Skeletal muscle satellite cell (primary cell): ENCODE data around the gene ELN. TPM values are rescaled to one million over a fixed set of nuclear protein-coding genes. Genes with fewer than 3 reads are reported as not detected.
"Not testable (repeated sequence)": the region's sequence is repeated elsewhere in the genome, so short reads cannot be mapped to it uniquely, and the experiment has no call there.

Source experiments
- H3K27me3 ChIP-seq: 2 replicates; pipeline ENCODE4 v1.7.0; 2013; ENCODE audit warnings: low read length; ENCODE audit not compliant: control insufficient read depth, insufficient read depth
- H3K36me3 ChIP-seq: 2 replicates; pipeline ENCODE4 v1.7.0; 2013; ENCODE audit warnings: mild to moderate bottlenecking, control low read depth, low read length; ENCODE audit not compliant: insufficient read depth
- H3K4me1 ChIP-seq: 2 replicates; pipeline ENCODE4 v1.7.0; 2013; ENCODE audit warnings: low read length; ENCODE audit not compliant: control insufficient read depth, insufficient read depth
- H3K4me2 ChIP-seq: 2 replicates; pipeline ENCODE4 v1.7.0; 2013; ENCODE audit warnings: mild to moderate bottlenecking, low read length
- H3K4me3 ChIP-seq: 2 replicates; pipeline ENCODE4 v1.7.0; 2013; ENCODE audit warnings: low read length
- H3K9ac ChIP-seq: 2 replicates; pipeline ENCODE4 v1.7.0; 2013; ENCODE audit warnings: mild to moderate bottlenecking, low read depth, low read length, moderate library complexity
- H3K9me3 ChIP-seq: replicated peaks from 2 replicates; pipeline ENCODE4 v1.7.0; 2013; ENCODE audit warnings: mild to moderate bottlenecking, control low read depth, low read length
- total RNA-seq: library from RNA; depleted of rRNA; stranded (reverse); fragments of >200 nt; gene quantifications from 2 replicates; pipeline ENCODE4 v1.2.3, GENCODE V29; 2012; rRNA removed

ELN gene
- total RNA-seq: 4.6 and 58.8 TPM in 2 replicates

- Histone ChIP-seq H3K4me1 (peaks cover 48% of the 10 kb centered on the region), H3K9me3 (no peaks in the 10 kb centered on the region), H3K36me3 (no peaks in the 10 kb centered on the region), H3K9ac (peak within 1 kb of the TSS; percentile 56), H3K4me3 (peak within 1 kb of the TSS; percentile 59), H3K27me3 (peaks cover 21% of the 10 kb centered on the region), H3K4me2 (peak within 1 kb of the TSS; percentile 70)
Measured at GRCh38 chr7:74027683-74028320, at the start of gene ELN. Gene ELN (plus strand): TSS chr7:74028173. CDS start chr7:74028188, 15 bp downstream.

GRCh38 chr7:73978661-73979563 is 49.1 kb upstream of the ELN start:
- no peaks in the 10 kb centered on the region for H3K9me3 ChIP-seq
- no peak overlapping the region for H3K4me2 ChIP-seq
- H3K27me3 ChIP-seq: peaks cover 5% of the 10 kb centered on the region
- no peak overlapping the region for H3K9ac ChIP-seq
- no peak overlapping the region for H3K4me3 ChIP-seq
- H3K36me3 ChIP-seq: no peaks in the 10 kb centered on the region
- H3K4me1 ChIP-seq: no peaks in the 10 kb centered on the region

- not testable (repeated sequence) for H3K4me2 ChIP-seq, H3K9me3 ChIP-seq, H3K4me3 ChIP-seq, H3K27me3 ChIP-seq, H3K9ac ChIP-seq, H3K36me3 ChIP-seq, H3K4me1 ChIP-seq
Measured at GRCh38 chr7:73979656-73980055, 48.3 kb upstream of the ELN start.

GRCh38 chr7:73980206-73980605 is 47.8 kb upstream of the ELN start:
- H3K9ac ChIP-seq: no peak overlapping the region
- H3K4me1 ChIP-seq: no peaks in the 10 kb centered on the region
- H3K4me2 ChIP-seq: no peak overlapping the region
- no peaks in the 10 kb centered on the region for H3K36me3 ChIP-seq
- no peak overlapping the region for H3K4me3 ChIP-seq
- H3K27me3 ChIP-seq: peaks cover 5% of the 10 kb centered on the region
- H3K9me3 ChIP-seq: no peaks in the 10 kb centered on the region

GRCh38 chr7:73981933-73982332 is 46.0 kb upstream of the ELN start:
- Histone ChIP-seq H3K36me3 (no peaks in the 10 kb centered on the region), H3K4me3 (no peak overlapping the region), H3K27me3 (peaks cover 9% of the 10 kb centered on the region), H3K4me1 (no peaks in the 10 kb centered on the region), H3K4me2 (no peak overlapping the region), H3K9me3 (no peaks in the 10 kb centered on the region), H3K9ac (no peak overlapping the region)

GRCh38 chr7:73983437-73984164 is 44.4 kb upstream of the ELN start:
- Histone ChIP-seq H3K36me3 (no peaks in the 10 kb centered on the region), H3K4me1 (no peaks in the 10 kb centered on the region), H3K27me3 (peaks cover 9% of the 10 kb centered on the region), H3K4me3 (no peak overlapping the region), H3K9ac (no peak overlapping the region), H3K9me3 (no peaks in the 10 kb centered on the region), H3K4me2 (no peak overlapping the region)

- no peak overlapping the region for H3K4me2 ChIP-seq
- no peaks in the 10 kb centered on the region for H3K4me1 ChIP-seq
- H3K36me3 ChIP-seq: no peaks in the 10 kb centered on the region
- H3K9me3 ChIP-seq: no peaks in the 10 kb centered on the region
- H3K9ac ChIP-seq: no peak overlapping the region
- H3K4me3 ChIP-seq: no peak overlapping the region
- peaks cover 9% of the 10 kb centered on the region for H3K27me3 ChIP-seq
Measured at GRCh38 chr7:73984481-73985205, 43.3 kb upstream of the ELN start.

GRCh38 chr7:73985737-73986141 is 42.2 kb upstream of the ELN start:
- Histone ChIP-seq H3K4me3 (no peak overlapping the region), H3K9ac (no peak overlapping the region), H3K36me3 (no peaks in the 10 kb centered on the region), H3K27me3 (peaks cover 9% of the 10 kb centered on the region), H3K4me2 (no peak overlapping the region), H3K4me1 (no peaks in the 10 kb centered on the region), H3K9me3 (no peaks in the 10 kb centered on the region)

GRCh38 chr7:73986158-73986631 is 41.8 kb upstream of the ELN start:
- no peak overlapping the region for H3K4me2 ChIP-seq
- no peak overlapping the region for H3K9ac ChIP-seq
- no peaks in the 10 kb centered on the region for H3K36me3 ChIP-seq
- H3K4me1 ChIP-seq: no peaks in the 10 kb centered on the region
- H3K27me3 ChIP-seq: peaks cover 9% of the 10 kb centered on the region
- no peak overlapping the region for H3K4me3 ChIP-seq
- no peaks in the 10 kb centered on the region for H3K9me3 ChIP-seq

- Histone ChIP-seq H3K4me2 (no peak overlapping the region), H3K4me1 (peaks cover 7% of the 10 kb centered on the region), H3K9me3 (no peaks in the 10 kb centered on the region), H3K4me3 (no peak overlapping the region), H3K27me3 (peaks cover 6% of the 10 kb centered on the region), H3K9ac (no peak overlapping the region), H3K36me3 (no peaks in the 10 kb centered on the region)
Measured at GRCh38 chr7:73987298-73987697, 40.7 kb upstream of the ELN start.

- Histone ChIP-seq H3K9ac (no peak overlapping the region), H3K4me3 (no peak overlapping the region), H3K27me3 (peaks cover 4% of the 10 kb centered on the region), H3K36me3 (no peaks in the 10 kb centered on the region), H3K9me3 (no peaks in the 10 kb centered on the region), H3K4me1 (peaks cover 11% of the 10 kb centered on the region), H3K4me2 (no peak overlapping the region)
Measured at GRCh38 chr7:73988197-73988596, 39.8 kb upstream of the ELN start.
